KMS-11 (cell line): ENCODE results near the gene MED10.
A peak's percentile ranks its signal among the peaks of the same experiment; 100 is the strongest.

ENCODE experiments used
- H2AFZ ChIP-seq: fragments of 200-600 bp; sonication (generic); 2 replicates; pipeline ENCODE4 v1.6.1; 2016; ENCODE audit warnings: antibody characterized with exemption, mixed run types, low read depth
- H3K27ac ChIP-seq: fragments of 200-600 bp; sonication (generic); 2 replicates; pipeline ENCODE4 v1.6.1; 2016; ENCODE audit warnings: mild to moderate bottlenecking, mixed run types
- H3K27me3 ChIP-seq: fragments of 200-600 bp; sonication (generic); 2 replicates; pipeline ENCODE4 v1.6.1; 2017; ENCODE audit warnings: mild to moderate bottlenecking, low read depth, mixed run types, moderate library complexity; ENCODE audit not compliant: insufficient read depth
- H3K36me3 ChIP-seq: fragments of 200-600 bp; sonication (generic); 2 replicates; pipeline ENCODE4 v1.6.1; 2017; ENCODE audit warnings: mild to moderate bottlenecking, mixed run types; ENCODE audit not compliant: insufficient read depth
- H3K4me1 ChIP-seq: fragments of 200-600 bp; sonication (generic); 2 replicates; pipeline ENCODE4 v1.6.1; 2016; ENCODE audit warnings: mild to moderate bottlenecking, low read depth, mixed run types; ENCODE audit not compliant: poor library complexity, severe bottlenecking
- H3K4me2 ChIP-seq: fragments of 200-600 bp; sonication (generic); 2 replicates; pipeline ENCODE4 v1.7.0; 2016; ENCODE audit warnings: mild to moderate bottlenecking, mixed run types
- H3K4me3 ChIP-seq: fragments of 200-600 bp; sonication (generic); IDR thresholded peaks from 2 replicates; pipeline ENCODE4 v1.6.1; 2017; ENCODE audit warnings: low read depth, low read length, mixed read lengths; ENCODE audit not compliant: insufficient read depth
- H3K79me2 ChIP-seq: fragments of 200-600 bp; sonication (generic); 2 replicates; pipeline ENCODE4 v1.6.1; 2016; ENCODE audit warnings: low read depth, mixed run types; ENCODE audit not compliant: insufficient read depth
- H3K9ac ChIP-seq: fragments of 200-600 bp; sonication (generic); 2 replicates; pipeline ENCODE4 v1.6.1; 2016; ENCODE audit warnings: mild to moderate bottlenecking, mixed run types
- H4K20me1 ChIP-seq: fragments of 200-600 bp; sonication (generic); 2 replicates; pipeline ENCODE4 v1.6.1; 2016; ENCODE audit warnings: mild to moderate bottlenecking, mixed run types; ENCODE audit not compliant: insufficient read depth
- TF ChIP-seq, protein P1 (sequence below): fragments of 200-600 bp; sonication (generic); conservative IDR thresholded peaks from 2 replicates; pipeline ENCODE4 v1.6.1; 2017; ENCODE audit warnings: low read depth, mild to moderate bottlenecking, antibody characterized with exemption, low read length, moderate library complexity, mixed read lengths

MED10 gene, protein sequence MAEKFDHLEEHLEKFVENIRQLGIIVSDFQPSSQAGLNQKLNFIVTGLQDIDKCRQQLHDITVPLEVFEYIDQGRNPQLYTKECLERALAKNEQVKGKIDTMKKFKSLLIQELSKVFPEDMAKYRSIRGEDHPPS

DNA sequence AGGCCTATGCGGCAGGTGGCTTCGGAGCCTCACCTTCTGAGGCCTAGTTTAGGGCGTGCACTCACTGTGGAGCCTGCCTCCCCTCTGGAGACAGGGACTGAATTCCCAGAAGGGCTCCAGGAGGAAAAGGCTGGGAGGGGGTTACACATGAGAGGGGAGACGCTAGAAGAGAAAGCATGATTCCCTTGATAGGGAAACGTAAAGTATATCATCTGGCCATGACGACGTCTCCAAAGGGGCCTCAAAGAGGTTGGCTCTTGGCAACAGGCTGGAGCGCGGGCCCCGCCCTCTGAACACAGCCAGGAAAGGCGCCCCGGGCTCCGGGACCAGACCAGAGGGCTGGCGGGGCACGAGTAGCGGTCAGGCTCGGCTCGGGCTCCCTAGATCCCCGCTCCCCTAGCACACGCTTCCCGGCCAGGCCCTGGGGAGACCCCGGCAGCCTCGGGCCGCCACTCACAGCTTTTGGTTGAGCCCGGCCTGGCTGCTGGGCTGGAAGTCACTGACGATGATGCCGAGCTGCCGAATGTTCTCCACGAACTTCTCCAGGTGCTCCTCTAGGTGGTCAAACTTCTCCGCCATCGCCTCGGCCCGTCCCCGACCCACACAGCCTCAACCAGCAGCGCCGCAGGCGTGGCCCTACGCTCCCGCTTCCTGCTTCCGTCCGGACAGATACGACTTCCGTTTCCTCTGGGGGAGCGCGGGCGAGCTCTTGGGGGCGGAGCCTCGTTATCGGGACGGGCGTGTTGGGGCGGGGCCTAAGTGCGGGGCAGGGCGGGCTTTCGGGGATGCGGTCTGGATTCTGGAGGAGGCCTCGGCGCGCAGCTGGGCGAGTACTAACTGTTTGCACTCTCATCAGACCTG, at the start of gene MED10:
MED10 (minus strand) TSS at position 643 of the 861 bp plus-strand sequence; CDS start at position 579, 64 bp downstream.
- H3K27me3 ChIP-seq = no peaks in the 10 kb centered on the region
- H3K4me1 ChIP-seq = peaks cover 26% of the 10 kb centered on the region
- H4K20me1 ChIP-seq = no peaks in the 10 kb centered on the region
- H3K79me2 ChIP-seq = peaks cover 53% of the 10 kb centered on the region
- peak within 1 kb of the TSS; percentile 78 for H3K9ac ChIP-seq
- peak within 1 kb of the TSS; percentile 67 for H2AFZ ChIP-seq
- peak within 1 kb of the TSS; percentile 84 for H3K4me3 ChIP-seq
- peak within 1 kb of the TSS; percentile 87 for H3K4me2 ChIP-seq
- H3K27ac ChIP-seq = peak within 1 kb of the TSS; percentile 64
- TF ChIP-seq, protein P1, sequence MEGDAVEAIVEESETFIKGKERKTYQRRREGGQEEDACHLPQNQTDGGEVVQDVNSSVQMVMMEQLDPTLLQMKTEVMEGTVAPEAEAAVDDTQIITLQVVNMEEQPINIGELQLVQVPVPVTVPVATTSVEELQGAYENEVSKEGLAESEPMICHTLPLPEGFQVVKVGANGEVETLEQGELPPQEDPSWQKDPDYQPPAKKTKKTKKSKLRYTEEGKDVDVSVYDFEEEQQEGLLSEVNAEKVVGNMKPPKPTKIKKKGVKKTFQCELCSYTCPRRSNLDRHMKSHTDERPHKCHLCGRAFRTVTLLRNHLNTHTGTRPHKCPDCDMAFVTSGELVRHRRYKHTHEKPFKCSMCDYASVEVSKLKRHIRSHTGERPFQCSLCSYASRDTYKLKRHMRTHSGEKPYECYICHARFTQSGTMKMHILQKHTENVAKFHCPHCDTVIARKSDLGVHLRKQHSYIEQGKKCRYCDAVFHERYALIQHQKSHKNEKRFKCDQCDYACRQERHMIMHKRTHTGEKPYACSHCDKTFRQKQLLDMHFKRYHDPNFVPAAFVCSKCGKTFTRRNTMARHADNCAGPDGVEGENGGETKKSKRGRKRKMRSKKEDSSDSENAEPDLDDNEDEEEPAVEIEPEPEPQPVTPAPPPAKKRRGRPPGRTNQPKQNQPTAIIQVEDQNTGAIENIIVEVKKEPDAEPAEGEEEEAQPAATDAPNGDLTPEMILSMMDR = no peak
- H3K36me3 ChIP-seq = peaks cover 27% of the 10 kb centered on the region; the same call in 1 of the 2 replicates

DNA sequence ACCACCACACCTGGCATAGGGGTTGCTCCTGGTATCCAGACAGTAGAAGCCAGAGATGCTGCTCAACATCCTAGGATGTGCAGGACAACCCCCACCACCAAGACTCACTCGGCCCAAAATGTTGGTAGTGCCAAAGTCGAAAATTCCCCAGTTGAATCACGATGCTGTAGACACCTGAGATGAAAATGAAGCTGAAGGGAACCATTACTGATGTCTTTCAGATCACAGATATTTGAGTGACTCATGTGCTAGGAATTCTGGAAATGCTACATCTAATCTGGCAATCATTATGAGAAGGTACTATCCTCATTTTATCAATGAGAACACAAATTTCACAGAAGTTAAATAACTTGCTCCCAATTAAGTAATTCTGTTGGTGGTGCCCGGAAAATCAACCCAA, 49.3 kb upstream of the MED10 start:
- H3K27ac ChIP-seq = no peak overlapping the region
- no peak overlapping the region for H2AFZ ChIP-seq
- TF ChIP-seq, protein P1 = no peak
- H3K27me3 ChIP-seq = no peaks in the 10 kb centered on the region
- H3K79me2 ChIP-seq = no peaks in the 10 kb centered on the region
- no peak overlapping the region for H3K4me3 ChIP-seq
- no peaks in the 10 kb centered on the region for H4K20me1 ChIP-seq
- H3K4me1 ChIP-seq = no peaks in the 10 kb centered on the region
- no peaks in the 10 kb centered on the region for H3K36me3 ChIP-seq
- no peak overlapping the region for H3K9ac ChIP-seq
- H3K4me2 ChIP-seq = no peak overlapping the region

DNA sequence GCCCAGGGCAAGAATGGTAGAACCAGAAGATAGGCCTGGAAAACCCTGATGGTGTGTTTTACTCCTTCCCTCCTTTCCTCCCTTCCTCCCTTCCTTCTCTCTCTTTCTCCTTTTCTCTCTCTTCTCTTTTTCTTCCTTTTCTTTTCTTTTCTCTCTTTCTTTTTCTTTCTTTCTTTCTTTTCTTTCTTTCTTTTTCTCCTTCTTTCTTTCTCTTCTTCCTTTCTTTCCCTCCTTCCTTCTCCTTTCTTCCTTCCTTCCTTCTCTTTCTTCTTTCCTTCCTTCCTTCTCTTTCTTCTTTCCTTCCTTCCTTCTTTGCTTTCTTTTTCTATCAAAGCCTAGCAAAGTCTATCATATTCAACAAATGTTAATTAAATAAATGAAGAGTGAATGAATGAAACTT, 46.4 kb upstream of the MED10 start:
- Histone ChIP-seq H3K4me3 (no peak overlapping the region), H3K79me2 (no peaks in the 10 kb centered on the region), H4K20me1 (no peaks in the 10 kb centered on the region), H3K4me1 (no peaks in the 10 kb centered on the region), H3K4me2 (no peak overlapping the region), H3K27me3 (no peaks in the 10 kb centered on the region), H2AFZ (no peak overlapping the region), H3K9ac (no peak overlapping the region), H3K27ac (no peak overlapping the region), H3K36me3 (no peaks in the 10 kb centered on the region)
- TF ChIP-seq, protein P1 = no peak

DNA sequence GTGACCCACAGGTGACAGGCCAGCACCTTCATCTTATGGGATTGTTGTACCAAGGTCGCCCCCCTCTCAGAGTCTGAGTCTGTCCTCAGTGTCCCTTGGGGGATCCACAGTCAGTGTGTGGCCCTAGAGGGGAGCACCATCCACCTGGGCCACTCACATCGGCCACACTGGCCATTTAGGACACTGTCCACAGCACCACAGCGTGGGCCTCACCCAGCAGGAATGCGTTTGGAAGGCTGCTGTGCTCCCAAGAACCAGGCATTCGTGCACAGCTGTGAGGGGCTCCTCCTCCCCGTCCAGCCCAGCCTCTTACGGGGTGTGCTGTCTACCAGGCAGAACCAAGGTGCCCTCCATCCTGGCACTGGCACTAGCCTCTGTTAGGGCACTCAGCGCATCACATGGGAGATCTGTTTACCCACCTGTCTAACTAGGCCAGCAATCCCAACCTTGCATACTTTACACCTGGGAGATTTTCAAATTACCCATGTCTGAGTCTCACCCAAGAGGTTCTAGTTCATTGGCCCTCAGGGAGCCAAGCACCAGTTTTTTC, 45.8 kb upstream of the MED10 start:
- Histone ChIP-seq H3K4me1 (no peaks in the 10 kb centered on the region), H3K27me3 (no peaks in the 10 kb centered on the region), H3K79me2 (no peaks in the 10 kb centered on the region), H3K4me3 (no peak overlapping the region), H2AFZ (no peak overlapping the region), H3K36me3 (no peaks in the 10 kb centered on the region), H3K9ac (no peak overlapping the region), H3K4me2 (no peak overlapping the region), H4K20me1 (no peaks in the 10 kb centered on the region), H3K27ac (no peak overlapping the region)
- TF ChIP-seq, protein P1 = no peak
